Measurements from ENCODE around the gene SFXN3. TPM values are rescaled to one million over a fixed set of nuclear protein-coding genes. Genes with fewer than 3 reads are reported as not detected.

SFXN3 gene
- polyA plus RNA-seq, 1 experiment: 77.8 TPM

- Histone ChIP-seq H3K27ac (ENCODE audit: low read depth, low read length) (no peak overlapping the region), H3K4me3 (ENCODE audit: low read depth, low read length) (no peak overlapping the region), H3K9me3 (ENCODE audit: control insufficient read depth, insufficient read depth, low read length) (no peaks in the 10 kb centered on the region), H3K27me3 (ENCODE audit: control insufficient read depth, insufficient read depth, low read length) (peaks cover 61% of the 10 kb centered on the region)
- POLR2A ChIA-PET: interaction anchor here (1.3 kb wide), 1 partner anchor 15 kb away, joined by 4 read pairs; the partner anchor contains the start of gene KAZALD1
- TF ChIP-seq CTCF (IDR thresholded peaks at IDR 0.05; ENCODE audit: low read depth, low read length): no peak
- DNase-seq (ENCODE audit: low read depth, low spot score): no peak
- CTCF ChIA-PET: interaction anchor here (0.7 to 2.9 kb wide), 3 partner anchors 15 to 66 kb away, joined by 3 to 21 read pairs (median 5); no protein-coding TSS in a partner anchor
Measured at GRCh38 chr10:101075775-101076174, 44.7 kb downstream of the SFXN3 start.

DNA sequence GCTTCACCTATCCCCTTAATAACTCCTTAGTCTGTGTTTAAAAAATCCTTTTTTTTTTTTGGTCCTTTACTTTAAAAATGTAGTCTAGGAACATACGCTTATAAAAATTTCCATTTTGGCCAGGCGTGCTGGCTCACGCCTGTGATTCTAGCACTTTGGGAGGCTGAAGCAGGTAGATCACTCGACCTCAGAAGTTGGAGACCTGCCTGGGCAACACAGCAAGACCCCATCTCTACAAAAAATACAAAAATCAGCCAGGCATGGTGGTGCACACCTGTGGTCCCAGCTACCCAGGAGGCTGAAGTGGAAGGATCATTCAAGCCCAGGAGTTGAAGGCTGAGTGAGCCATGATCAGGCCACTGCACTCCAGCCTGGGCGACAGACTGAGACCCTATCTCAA, 45.6 kb downstream of the SFXN3 start:
- no peak for DNase-seq (ENCODE audit: low read depth, low spot score)
- POLR2A ChIA-PET: no interaction called here
- CTCF ChIA-PET: interaction anchor here (0.7 to 2.9 kb wide), 4 partner anchors 16 to 65 kb away, joined by 3 to 21 read pairs (median 4); no protein-coding TSS in a partner anchor
- Histone ChIP-seq H3K27ac (ENCODE audit: low read depth, low read length) (no peak overlapping the region), H3K9me3 (ENCODE audit: control insufficient read depth, insufficient read depth, low read length) (no peaks in the 10 kb centered on the region), H3K27me3 (ENCODE audit: control insufficient read depth, insufficient read depth, low read length) (peaks cover 61% of the 10 kb centered on the region), H3K4me3 (ENCODE audit: low read depth, low read length) (no peak overlapping the region)
- TF ChIP-seq CTCF (IDR thresholded peaks at IDR 0.05; ENCODE audit: low read depth, low read length): no peak

GRCh38 chr10:101079874-101080273, 48.8 kb downstream of the SFXN3 start:
- peaks cover 43% of the 10 kb centered on the region for H3K27me3 ChIP-seq (ENCODE audit: control insufficient read depth, insufficient read depth, low read length)
- POLR2A ChIA-PET: no interaction called here
- CTCF ChIA-PET: interaction anchor here (1.0 to 1.2 kb wide), 3 partner anchors 11 to 82 kb away, joined by 3 to 4 read pairs (median 3); no protein-coding TSS in a partner anchor
- DNase-seq (ENCODE audit: low read depth, low spot score): no peak
- no peaks in the 10 kb centered on the region for H3K9me3 ChIP-seq (ENCODE audit: control insufficient read depth, insufficient read depth, low read length)
- no peak overlapping the region for H3K4me3 ChIP-seq (ENCODE audit: low read depth, low read length)
- TF ChIP-seq CTCF (IDR thresholded peaks at IDR 0.05; ENCODE audit: low read depth, low read length): no peak
- no peak overlapping the region for H3K27ac ChIP-seq (ENCODE audit: low read depth, low read length)

DNA sequence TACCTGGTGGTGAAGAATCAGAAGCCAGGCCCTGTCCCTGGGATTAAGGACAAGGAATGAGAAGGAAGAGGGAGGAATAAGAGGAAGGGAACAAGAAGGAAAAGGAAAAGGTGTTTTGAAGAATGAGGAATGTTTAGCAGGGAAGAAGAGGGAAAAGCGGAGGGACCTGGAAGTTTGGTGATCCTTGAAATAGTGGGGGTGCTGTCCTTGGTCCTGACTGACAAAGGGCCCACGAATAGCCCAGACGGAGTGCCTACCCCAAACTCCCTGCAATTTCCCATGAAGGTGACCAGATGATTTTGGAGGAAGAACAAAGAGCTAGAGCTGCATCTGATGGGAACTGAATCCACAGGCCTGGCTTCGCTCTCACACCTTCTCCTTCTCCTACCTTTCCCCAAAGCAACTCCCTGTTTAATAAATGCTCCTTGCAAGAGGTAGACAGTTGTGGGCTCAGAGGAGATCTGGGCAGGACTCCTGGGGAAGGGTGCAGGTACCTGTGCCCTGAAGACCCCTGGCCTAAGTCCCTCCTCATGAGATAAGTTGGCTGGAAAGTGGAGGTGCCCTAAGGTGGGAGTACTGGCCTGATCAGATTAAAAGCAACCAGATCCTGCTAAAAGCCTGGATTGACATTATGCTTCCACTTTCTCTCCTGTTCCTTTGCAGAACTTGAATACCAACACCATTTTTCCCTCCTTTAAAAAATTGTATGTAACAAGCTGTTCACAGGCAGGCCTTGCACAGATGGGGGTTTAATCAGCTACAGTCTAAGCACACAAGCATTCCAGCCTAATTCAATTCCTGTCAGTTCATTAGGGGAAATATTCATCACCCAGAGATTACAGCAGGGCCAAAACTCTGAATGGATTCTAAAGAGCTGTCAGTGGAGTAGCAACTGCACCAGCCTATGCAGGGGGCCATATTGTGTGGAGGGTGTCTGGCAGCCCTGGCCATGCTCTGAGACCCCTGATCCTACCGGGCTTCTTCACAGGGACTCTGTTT, 50.2 kb downstream of the SFXN3 start:
- Histone ChIP-seq H3K27ac (ENCODE audit: low read depth, low read length) (no peak overlapping the region), H3K9me3 (ENCODE audit: control insufficient read depth, insufficient read depth, low read length) (no peaks in the 10 kb centered on the region), H3K4me3 (ENCODE audit: low read depth, low read length) (no peak overlapping the region), H3K27me3 (ENCODE audit: control insufficient read depth, insufficient read depth, low read length) (peaks cover 39% of the 10 kb centered on the region)
- no peak for TF ChIP-seq CTCF (IDR thresholded peaks at IDR 0.05; ENCODE audit: low read depth, low read length)
- ChIA-PET CTCF (interaction anchor here (1.1 to 1.6 kb wide), 2 partner anchors 12 to 14 kb away, joined by 3 read pairs; no protein-coding TSS in a partner anchor), POLR2A (no interaction called here)
- no peak for DNase-seq (ENCODE audit: low read depth, low spot score)

DNA sequence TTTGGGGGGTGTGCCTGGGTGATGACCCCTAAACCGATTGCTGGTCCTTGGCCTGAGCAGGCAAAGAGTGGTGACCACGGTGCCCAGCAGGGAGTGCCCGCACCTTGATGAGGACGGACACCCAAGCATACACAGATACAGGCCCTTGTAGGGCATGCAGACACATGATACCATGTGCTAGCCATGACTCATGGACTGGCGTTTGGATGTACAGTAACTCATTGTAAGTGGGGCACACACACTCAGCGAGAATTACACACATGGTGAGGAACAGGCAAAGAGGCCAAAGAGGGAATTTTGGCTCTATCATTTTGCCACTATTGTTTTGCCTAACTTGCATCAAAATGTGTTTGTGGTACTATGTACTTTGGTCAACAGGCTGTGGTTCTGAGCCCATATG, 54.8 kb downstream of the SFXN3 start:
- Histone ChIP-seq H3K9me3 (ENCODE audit: control insufficient read depth, insufficient read depth, low read length) (no peaks in the 10 kb centered on the region), H3K27ac (ENCODE audit: low read depth, low read length) (no peak overlapping the region), H3K27me3 (ENCODE audit: control insufficient read depth, insufficient read depth, low read length) (peaks cover 57% of the 10 kb centered on the region), H3K4me3 (ENCODE audit: low read depth, low read length) (no peak overlapping the region)
- ChIA-PET POLR2A (no interaction called here), CTCF (interaction anchor here (1.0 to 4.0 kb wide), 2 partner anchors 10 to 57 kb away, joined by 3 to 23 read pairs; no protein-coding TSS in a partner anchor)
- TF ChIP-seq CTCF (IDR thresholded peaks at IDR 0.05; ENCODE audit: low read depth, low read length): no peak
- no peak for DNase-seq (ENCODE audit: low read depth, low spot score)
